Trophoblast cell (in vitro differentiated cells and primary cell): ENCODE results near the gene CCDC187. TPM values are rescaled to one million over a fixed set of nuclear protein-coding genes. Genes with fewer than 3 reads are reported as not detected.
"Not testable (repeated sequence)": the region's sequence is repeated elsewhere in the genome, so short reads cannot be mapped to it uniquely, and the experiment has no call there.

Experiments used
- DNase-seq, 2 donors: peaks; one replicate each; pipeline ENCODE4 v3.0.0-alpha.2; 2016
- H2AFZ ChIP-seq: 2 replicates; pipeline ENCODE4 v1.6.1; 2013; ENCODE audit warnings: low read length, moderate library complexity, mild to moderate bottlenecking; ENCODE audit not compliant: insufficient read depth, poor library complexity
- H2AK5ac ChIP-seq: 2 replicates; pipeline ENCODE4 v1.6.1; 2013; ENCODE audit warnings: mild to moderate bottlenecking, low read length
- H2BK120ac ChIP-seq: 2 replicates; pipeline ENCODE4 v1.6.1; 2013; ENCODE audit warnings: low read length, mild to moderate bottlenecking, moderate library complexity; ENCODE audit not compliant: insufficient read depth, poor library complexity
- H2BK12ac ChIP-seq: 2 replicates; pipeline ENCODE4 v1.6.1; 2013; ENCODE audit warnings: mild to moderate bottlenecking, low read length, moderate library complexity
- H2BK5ac ChIP-seq: 2 replicates; pipeline ENCODE4 v1.6.1; 2013; ENCODE audit warnings: low read length, low read depth, moderate library complexity, mild to moderate bottlenecking; ENCODE audit not compliant: poor library complexity
- H3K14ac ChIP-seq: 2 replicates; pipeline ENCODE4 v1.6.1; 2013; ENCODE audit warnings: mild to moderate bottlenecking, low read length
- H3K18ac ChIP-seq: 2 replicates; pipeline ENCODE4 v1.6.1; 2013; ENCODE audit warnings: mild to moderate bottlenecking, low read length
- H3K23ac ChIP-seq: 2 replicates; pipeline ENCODE4 v1.6.1; 2013; ENCODE audit warnings: low read length
- H3K27ac ChIP-seq: 2 replicates; pipeline ENCODE4 v1.5.1; 2013; ENCODE audit warnings: low read depth, mild to moderate bottlenecking, inconsistent platforms, low read length, moderate library complexity
- H3K27me3 ChIP-seq: 2 replicates; pipeline ENCODE4 v1.6.1; 2013; ENCODE audit warnings: inconsistent platforms, mild to moderate bottlenecking, low read length, moderate library complexity; ENCODE audit not compliant: insufficient read depth
- H3K36me3 ChIP-seq, 2 experiments: 1 replicate in 1 of 2; 2 replicates in 1 of 2; pipeline ENCODE4 v1.6.1; 2013; ENCODE audit warnings: low read length in 2 of 2, mild to moderate bottlenecking in 2 of 2, moderate library complexity in 1 of 2; ENCODE audit not compliant: insufficient read depth in 2 of 2, control insufficient read depth in 1 of 2
- H3K4ac ChIP-seq: 2 replicates; pipeline ENCODE4 v1.6.1; 2013; ENCODE audit warnings: low read depth, mild to moderate bottlenecking, low read length, moderate library complexity
- H3K4me1 ChIP-seq, 2 experiments: 1 replicate in 1 of 2; 2 replicates in 1 of 2; pipeline ENCODE4 v1.6.1; 2013; ENCODE audit warnings: low read length in 2 of 2, mild to moderate bottlenecking in 2 of 2, moderate library complexity in 1 of 2; ENCODE audit not compliant: insufficient read depth in 2 of 2, control insufficient read depth in 1 of 2
- H3K4me2 ChIP-seq: 2 replicates; pipeline ENCODE4 v1.6.1; 2013; ENCODE audit warnings: inconsistent platforms, mild to moderate bottlenecking, low read length, moderate library complexity
- H3K4me3 ChIP-seq: 2 replicates; pipeline ENCODE4 v1.5.1; 2013; ENCODE audit warnings: mild to moderate bottlenecking, low read depth, low read length, inconsistent platforms
- H3K79me1 ChIP-seq: one replicate; pipeline ENCODE4 v1.6.1; 2013; ENCODE audit warnings: low read length
- H3K79me2 ChIP-seq: 2 replicates; pipeline ENCODE4 v1.6.1; 2013; ENCODE audit warnings: low read length, mild to moderate bottlenecking; ENCODE audit not compliant: control insufficient read depth, insufficient read depth, poor library complexity
- H3K9ac ChIP-seq: 2 replicates; pipeline ENCODE4 v1.6.1; 2013; ENCODE audit warnings: mild to moderate bottlenecking, low read length
- H3K9me3 ChIP-seq: 2 replicates; pipeline ENCODE4 v1.6.1; 2013; ENCODE audit warnings: low read depth, mild to moderate bottlenecking, control low read depth, inconsistent platforms, low read length; ENCODE audit not compliant: insufficient read depth
- H4K12ac ChIP-seq: 2 replicates; pipeline ENCODE4 v1.6.1; 2013; ENCODE audit warnings: low read depth, mild to moderate bottlenecking, low read length, moderate library complexity
- H4K8ac ChIP-seq: 2 replicates; pipeline ENCODE4 v1.6.1; 2013; ENCODE audit warnings: low read depth, mild to moderate bottlenecking, low read length, moderate library complexity
- H4K91ac ChIP-seq: one replicate; pipeline ENCODE4 v1.6.1; 2013; ENCODE audit warnings: low read depth, mild to moderate bottlenecking, low read length, moderate library complexity
- WGBS: extraction: QIAGEN DNeasy Blood & Tissue Kit; methylation state at CpG from one replicate; pipeline ENCODE4 v1.1.7; 2013; ENCODE audit warnings: missing lambda C conversion rate; ENCODE audit not compliant: insufficient read length, insufficient coverage; ENCODE audit errors: extremely low coverage; 5-methylcytosine and 5-hydroxymethylcytosine counted together
- polyA plus RNA-seq: library from polyadenylated mRNA; stranded (reverse); fragments of 200-250 nt; gene quantifications from 2 replicates; pipeline ENCODE4 v1.2.3, GENCODE V29; 2013

The CCDC187 gene
- 0.04 TPM in 2 replicates for polyA plus RNA-seq

GRCh38 chr9:136303825-136304416 lies at the start of gene CCDC187:
Gene CCDC187, minus strand, starts transcription at chr9:136304094. Its CDS starts 264 bp downstream, at chr9:136303830.
- no peaks in the 10 kb centered on the region for H3K4me1 ChIP-seq
- H3K79me2 ChIP-seq, result no peaks in the 10 kb centered on the region
- no peak within 1 kb of the TSS for H3K4me2 ChIP-seq
- no peak within 1 kb of the TSS for H3K27ac ChIP-seq
- H2BK5ac ChIP-seq, result no peak within 1 kb of the TSS
- H3K9me3 ChIP-seq, result peaks cover 8% of the 10 kb centered on the region
- no peak for DNase-seq
- H3K23ac ChIP-seq, result no peak within 1 kb of the TSS
- H3K18ac ChIP-seq, result no peak within 1 kb of the TSS
- no peak within 1 kb of the TSS for H2BK120ac ChIP-seq
- H2BK12ac ChIP-seq, result no peak within 1 kb of the TSS
- WGBS, result no CpG with 5 or more reads among the region's 22 CpGs
- no peak within 1 kb of the TSS for H4K8ac ChIP-seq
- H4K91ac ChIP-seq, result no peak within 1 kb of the TSS
- H2AK5ac ChIP-seq, result no peak within 1 kb of the TSS
- no peak within 1 kb of the TSS for H3K4ac ChIP-seq
- no peak within 1 kb of the TSS for H4K12ac ChIP-seq
- H3K9ac ChIP-seq, result no peak within 1 kb of the TSS
- no peak within 1 kb of the TSS for H3K4me3 ChIP-seq
- no peaks in the 10 kb centered on the region for H3K79me1 ChIP-seq
- H2AFZ ChIP-seq, result no peak within 1 kb of the TSS
- H3K14ac ChIP-seq, result no peak within 1 kb of the TSS
- H3K27me3 ChIP-seq, result no peaks in the 10 kb centered on the region
- no peaks in the 10 kb centered on the region for H3K36me3 ChIP-seq

- Histone ChIP-seq H2BK12ac (no peak overlapping the region), H3K79me2 (no peaks in the 10 kb centered on the region), H3K4me3 (peak overlapping the region; percentile 35), H3K79me1 (no peaks in the 10 kb centered on the region), H3K9me3 (no peaks in the 10 kb centered on the region), H2AK5ac (no peak overlapping the region), H4K12ac (no peak overlapping the region), H4K91ac (no peak overlapping the region), H3K14ac (no peak overlapping the region), H3K4me1 (no peaks in the 10 kb centered on the region), H3K4me2 (no peak overlapping the region), H3K9ac (no peak overlapping the region), H3K36me3 (peaks cover 22 to 28% of the 10 kb centered on the region in 2 experiments), H3K23ac (no peak overlapping the region), H3K27ac (no peak overlapping the region), H2AFZ (no peak overlapping the region), H3K4ac (no peak overlapping the region), H3K18ac (no peak overlapping the region), H4K8ac (no peak overlapping the region), H3K27me3 (no peaks in the 10 kb centered on the region), H2BK5ac (no peak overlapping the region), H2BK120ac (no peak overlapping the region)
- no CpG with 5 or more reads among the region's 11 CpGs for WGBS
- DNase-seq, result no peak
Measured at GRCh38 chr9:136353088-136353487, 49.2 kb upstream of the CCDC187 start.

- H2BK5ac ChIP-seq, result no peak overlapping the region
- peaks cover 18 to 24% of the 10 kb centered on the region in 2 experiments for H3K36me3 ChIP-seq
- no peak for DNase-seq
- no peak overlapping the region for H3K4ac ChIP-seq
- WGBS, result no CpG with 5 or more reads among the region's 16 CpGs
- H3K79me1 ChIP-seq, result no peaks in the 10 kb centered on the region
- no peak overlapping the region for H4K8ac ChIP-seq
- H3K23ac ChIP-seq, result no peak overlapping the region
- H4K91ac ChIP-seq, result no peak overlapping the region
- H2AFZ ChIP-seq, result no peak overlapping the region
- H2BK120ac ChIP-seq, result no peak overlapping the region
- H3K4me3 ChIP-seq, result peak overlapping the region; percentile 35
- no peak overlapping the region for H2AK5ac ChIP-seq
- H3K18ac ChIP-seq, result no peak overlapping the region
- H3K4me1 ChIP-seq, result no peaks in the 10 kb centered on the region
- no peak overlapping the region for H3K9ac ChIP-seq
- no peak overlapping the region for H3K4me2 ChIP-seq
- no peaks in the 10 kb centered on the region for H3K9me3 ChIP-seq
- no peak overlapping the region for H2BK12ac ChIP-seq
- H4K12ac ChIP-seq, result no peak overlapping the region
- H3K27me3 ChIP-seq, result no peaks in the 10 kb centered on the region
- no peak overlapping the region for H3K14ac ChIP-seq
- no peak overlapping the region for H3K27ac ChIP-seq
- no peaks in the 10 kb centered on the region for H3K79me2 ChIP-seq
Measured at GRCh38 chr9:136352682-136353081, 48.8 kb upstream of the CCDC187 start.

- not testable (repeated sequence) for H3K4me2 ChIP-seq, H3K79me2 ChIP-seq, H3K4me1 ChIP-seq, H3K4ac ChIP-seq, H4K8ac ChIP-seq, H3K4me3 ChIP-seq, H2AK5ac ChIP-seq, H3K14ac ChIP-seq, H2BK12ac ChIP-seq, H4K12ac ChIP-seq, H4K91ac ChIP-seq, H2BK5ac ChIP-seq, H2BK120ac ChIP-seq, H3K79me1 ChIP-seq, H3K9ac ChIP-seq, H3K27ac ChIP-seq, H3K27me3 ChIP-seq, H3K18ac ChIP-seq, H3K23ac ChIP-seq, H2AFZ ChIP-seq, H3K9me3 ChIP-seq
- H3K36me3 ChIP-seq, result peaks cover 10 to 16% of the 10 kb centered on the region in 2 experiments
- WGBS, result no CpG with 5 or more reads among the region's 24 CpGs
- peak; percentile 65 to 87 for DNase-seq
Measured at GRCh38 chr9:136351868-136352267, 48.0 kb upstream of the CCDC187 start.
